ENCODE data around the gene ITPK1.

The ITPK1 gene

DNA sequence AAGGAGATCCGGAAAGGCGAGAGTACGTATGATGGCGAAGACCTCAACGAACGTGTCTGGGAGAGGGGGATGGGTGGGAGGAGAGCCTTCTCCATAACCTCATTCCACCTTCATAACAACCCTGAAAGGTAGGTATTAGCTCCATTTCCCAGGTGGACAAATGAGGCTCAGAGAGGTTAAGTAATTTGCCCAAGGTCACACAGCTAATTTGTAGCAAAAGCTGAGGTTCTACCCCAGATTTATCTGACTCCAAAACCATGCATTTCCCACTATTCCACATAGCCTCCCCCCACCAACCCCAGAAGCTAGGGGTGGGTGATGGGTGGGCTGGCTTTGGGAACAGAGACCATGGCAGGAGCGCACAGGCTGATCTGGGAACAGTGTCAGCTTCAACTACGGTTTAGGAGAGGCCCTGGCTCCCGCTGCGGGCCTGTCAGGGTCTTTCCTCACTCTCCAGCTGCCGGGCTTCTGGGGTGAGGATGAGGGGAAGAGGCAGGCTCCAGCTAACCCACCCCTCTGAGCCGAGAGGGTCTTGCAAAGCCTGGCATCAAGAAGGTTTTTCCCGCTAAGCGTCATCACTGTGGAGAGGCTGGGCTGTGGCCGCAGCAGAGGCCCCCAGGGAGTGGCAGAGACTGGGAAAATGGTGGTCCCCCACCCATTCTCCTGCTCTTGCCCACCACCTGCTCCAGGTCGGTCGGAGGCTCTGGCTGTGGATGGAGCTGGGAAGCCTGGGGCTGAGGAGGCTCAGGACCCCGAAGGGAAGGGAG lies 183.9 kb downstream of the ITPK1 start:
- FAIRE-seq: no peak
- no peak for DNase-seq (ENCODE audit: insufficient read length, low spot score)
- TF ChIP-seq POLR2A (IDR thresholded peaks at IDR 0.05; ENCODE audit: low read depth, low read length): no peak

DNA sequence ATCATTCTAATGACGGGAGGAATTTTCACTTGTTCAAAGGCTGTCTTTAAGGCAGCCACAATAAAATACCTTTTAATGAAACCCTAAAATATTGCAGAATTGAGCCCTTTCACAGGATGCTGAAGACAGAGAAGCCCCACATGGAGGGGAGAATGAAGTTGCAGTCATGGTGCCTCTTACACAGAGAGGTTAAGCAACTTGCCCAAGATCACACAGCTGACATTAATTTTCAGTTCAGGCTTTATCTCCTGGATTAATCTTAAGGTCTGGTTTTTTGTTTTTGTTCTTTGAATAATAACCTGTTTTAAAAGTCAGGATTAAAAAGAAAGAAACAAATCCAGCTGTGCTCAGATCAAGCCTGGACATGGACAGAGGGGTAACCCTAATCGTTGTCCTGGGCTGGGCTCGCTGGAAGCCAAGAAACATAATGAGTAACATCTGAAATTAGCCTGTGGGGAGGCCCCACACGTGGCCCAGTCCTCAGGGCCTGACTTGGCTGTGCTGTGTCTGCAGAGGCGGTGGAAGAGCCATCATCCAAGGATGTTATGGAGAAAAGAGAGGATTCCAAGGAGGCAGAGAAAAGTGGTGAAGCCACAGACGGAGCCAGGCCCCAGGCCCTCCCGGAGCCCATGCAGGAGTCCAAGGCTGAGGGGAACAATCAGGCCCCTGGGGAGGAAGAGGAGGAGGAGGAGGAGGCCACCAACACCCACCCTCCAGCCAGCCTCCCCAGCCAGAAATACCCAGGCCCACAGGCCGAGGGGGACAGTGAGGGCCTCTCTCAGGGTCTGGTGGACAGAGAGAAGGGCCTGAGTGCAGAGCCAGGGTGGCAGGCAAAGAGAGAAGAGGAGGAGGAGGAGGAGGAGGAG lies 184.8 kb downstream of the ITPK1 start:
- no peak for FAIRE-seq
- no peak for DNase-seq (ENCODE audit: insufficient read length, low spot score)
- TF ChIP-seq POLR2A (IDR thresholded peaks at IDR 0.05; ENCODE audit: low read depth, low read length): no peak

DNA sequence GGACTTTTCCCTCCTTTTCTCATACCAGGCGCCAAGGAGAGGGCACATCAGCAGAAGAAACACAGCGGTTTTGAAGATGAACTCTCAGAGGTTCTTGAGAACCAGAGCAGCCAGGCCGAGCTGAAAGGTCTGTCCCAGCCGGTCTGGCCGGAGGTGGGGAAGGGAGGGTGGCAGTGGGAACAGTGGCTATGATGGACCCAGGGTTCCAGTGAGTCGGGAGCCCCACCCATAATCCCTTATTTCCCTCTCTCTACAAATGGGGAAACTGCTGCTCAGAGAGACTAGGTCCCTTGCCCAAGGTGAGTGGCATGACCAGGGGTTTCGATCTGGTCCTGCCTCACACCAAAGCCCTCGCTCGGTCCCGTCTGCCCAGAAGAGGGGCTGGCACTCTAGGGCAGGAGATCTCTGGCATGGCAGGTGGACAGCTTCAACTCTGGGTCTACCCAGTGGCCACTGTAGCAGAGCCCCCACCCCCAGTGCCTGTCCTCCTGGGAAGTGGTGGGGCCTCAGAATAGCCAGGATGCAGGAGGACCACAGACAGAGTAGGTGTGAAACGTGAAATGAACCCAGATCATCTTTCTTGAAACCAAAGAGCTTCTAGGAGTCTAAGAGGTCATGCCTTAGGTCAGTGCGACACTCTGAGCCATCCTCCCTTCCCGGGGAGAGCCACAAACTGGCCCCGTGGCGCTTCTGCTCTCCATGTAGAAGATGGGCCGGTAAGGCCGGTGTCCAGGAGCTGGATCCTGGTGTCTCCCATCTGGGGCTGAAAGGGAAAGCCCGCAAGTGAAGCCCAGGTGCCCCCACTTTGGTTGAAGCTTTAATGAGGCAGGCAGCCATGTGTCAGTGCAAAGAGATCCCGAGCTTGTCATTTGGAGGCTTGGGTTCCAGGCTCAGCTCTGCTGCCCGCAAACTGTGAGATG lies 185.8 kb downstream of the ITPK1 start:
- DNase-seq (ENCODE audit: insufficient read length, low spot score): no peak
- no peak for FAIRE-seq
- TF ChIP-seq POLR2A (IDR thresholded peaks at IDR 0.05; ENCODE audit: low read depth, low read length): no peak

DNA sequence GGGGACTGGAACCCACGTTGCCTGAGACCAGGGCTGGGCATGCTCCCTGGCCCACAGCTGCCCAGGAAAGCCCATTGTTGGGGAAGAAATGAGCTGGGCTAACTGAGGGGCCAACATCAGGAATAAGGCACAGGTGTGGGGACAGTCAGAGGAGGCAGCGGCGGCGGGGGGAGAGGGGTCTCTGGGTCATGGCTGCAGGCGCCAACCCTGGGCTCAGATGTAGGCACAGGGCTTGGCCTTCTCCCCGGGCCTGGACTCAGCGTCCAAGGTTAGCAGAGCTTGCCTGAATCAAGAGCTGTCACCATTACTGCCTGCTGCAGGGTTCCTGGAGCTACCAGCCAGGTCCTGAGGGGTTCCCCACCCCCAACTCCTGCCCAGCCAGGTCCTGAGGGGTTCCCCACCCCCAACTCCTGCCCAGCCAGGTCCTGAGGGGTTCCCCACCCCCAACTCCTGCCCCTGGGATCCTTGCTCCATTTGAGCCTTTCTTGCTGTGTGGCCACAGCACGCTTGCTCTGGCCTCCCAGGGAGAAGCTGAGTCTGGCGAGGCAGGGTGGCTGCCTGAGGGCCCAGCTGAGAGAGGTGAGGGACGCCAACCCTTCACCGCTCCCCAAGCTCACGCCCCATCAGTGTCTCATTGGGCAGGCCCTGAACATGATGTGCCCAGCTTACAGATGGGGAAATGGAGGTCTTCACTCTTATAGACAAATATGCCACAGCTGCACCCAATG lies 186.6 kb downstream of the ITPK1 start:
- FAIRE-seq (no peak), DNase-seq (ENCODE audit: insufficient read length, low spot score) (no peak)
- no peak for TF ChIP-seq POLR2A (IDR thresholded peaks at IDR 0.05; ENCODE audit: low read depth, low read length)

DNA sequence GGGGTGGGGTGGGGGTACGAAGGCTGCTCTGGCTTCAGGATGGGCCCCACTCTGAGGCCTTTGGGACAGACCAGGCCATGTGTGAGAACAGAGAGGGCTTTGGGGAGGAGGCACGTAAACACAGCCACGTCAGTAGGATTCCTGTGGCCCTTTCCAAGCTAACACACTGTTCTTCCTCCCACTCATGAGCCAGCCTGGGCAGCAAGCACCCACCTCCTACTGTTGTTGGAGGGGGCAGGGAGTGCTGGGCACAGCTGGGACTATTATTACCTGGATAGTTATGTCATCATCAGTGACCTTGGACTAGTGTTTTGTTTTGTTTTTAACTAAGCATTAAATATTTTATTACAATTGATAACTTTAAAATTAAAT lies 187.5 kb downstream of the ITPK1 start:
- FAIRE-seq (no peak), DNase-seq (ENCODE audit: insufficient read length, low spot score) (no peak)
- no peak for TF ChIP-seq POLR2A (IDR thresholded peaks at IDR 0.05; ENCODE audit: low read depth, low read length)

DNA sequence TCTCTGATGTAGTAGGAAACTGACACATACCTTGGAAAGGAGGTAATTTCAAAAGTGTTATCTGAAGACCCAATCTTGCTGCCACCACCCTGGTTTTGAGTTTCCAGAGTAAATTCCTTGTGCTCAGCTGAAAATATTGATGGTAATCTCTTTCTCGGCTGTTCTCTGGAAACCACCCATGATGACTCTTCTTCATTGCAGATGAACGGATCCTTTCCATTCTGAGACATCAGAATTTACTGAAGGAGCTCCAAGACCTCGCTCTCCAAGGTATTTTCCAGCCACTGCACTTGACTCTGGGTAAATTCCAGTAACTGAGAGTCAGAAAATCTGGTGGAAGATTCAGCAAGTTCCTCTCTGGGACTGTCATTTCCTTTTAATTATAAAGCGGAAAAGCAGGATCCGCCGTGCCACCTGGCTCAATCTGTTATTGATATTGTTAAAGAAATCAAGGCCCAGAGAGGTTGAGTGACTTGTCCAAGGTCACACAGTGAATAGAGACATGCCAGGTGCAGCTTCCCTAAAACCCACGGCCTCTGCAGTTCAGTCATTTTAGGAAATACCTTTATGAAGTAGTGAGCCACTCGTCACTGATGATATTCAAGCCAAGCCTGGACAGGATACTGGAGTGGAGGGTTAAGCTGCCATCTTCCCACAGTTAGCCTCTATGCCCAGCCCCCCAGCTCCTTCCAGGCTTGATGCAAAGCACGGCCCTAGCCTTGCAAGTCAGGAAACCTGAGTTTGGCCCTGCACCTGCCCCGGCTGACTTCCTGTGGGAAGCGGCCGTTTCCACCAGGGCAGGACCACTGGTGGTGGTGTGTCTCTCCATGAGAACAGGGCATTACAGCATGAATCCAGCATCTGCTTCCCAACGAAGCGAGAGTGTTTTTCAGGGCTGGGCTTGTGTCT lies 188.1 kb downstream of the ITPK1 start:
- DNase-seq (ENCODE audit: insufficient read length, low spot score) (no peak), FAIRE-seq (no peak)
- TF ChIP-seq POLR2A (IDR thresholded peaks at IDR 0.05; ENCODE audit: low read depth, low read length): no peak

DNA sequence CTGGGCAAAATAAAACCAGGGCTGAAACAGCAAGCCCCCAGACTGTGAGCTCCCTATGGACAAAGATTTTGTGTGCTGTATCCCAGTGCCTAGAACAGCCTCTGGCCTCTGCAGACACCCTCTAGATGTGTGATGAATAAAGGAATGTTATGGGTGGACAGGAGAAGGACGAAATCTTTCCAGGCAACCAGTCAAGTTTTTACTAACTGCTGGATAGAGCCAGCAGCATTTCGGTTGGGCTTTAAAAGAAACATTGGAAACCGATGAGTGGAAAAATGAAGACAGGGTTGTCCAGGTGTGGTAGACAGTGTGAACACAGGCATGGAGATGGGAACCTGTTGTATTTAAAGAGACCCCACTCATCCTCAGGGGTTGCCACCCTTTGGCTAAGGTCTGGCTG lies 188.8 kb downstream of the ITPK1 start:
- FAIRE-seq (no peak), DNase-seq (ENCODE audit: insufficient read length, low spot score) (no peak)
- no peak for TF ChIP-seq POLR2A (IDR thresholded peaks at IDR 0.05; ENCODE audit: low read depth, low read length)

DNA sequence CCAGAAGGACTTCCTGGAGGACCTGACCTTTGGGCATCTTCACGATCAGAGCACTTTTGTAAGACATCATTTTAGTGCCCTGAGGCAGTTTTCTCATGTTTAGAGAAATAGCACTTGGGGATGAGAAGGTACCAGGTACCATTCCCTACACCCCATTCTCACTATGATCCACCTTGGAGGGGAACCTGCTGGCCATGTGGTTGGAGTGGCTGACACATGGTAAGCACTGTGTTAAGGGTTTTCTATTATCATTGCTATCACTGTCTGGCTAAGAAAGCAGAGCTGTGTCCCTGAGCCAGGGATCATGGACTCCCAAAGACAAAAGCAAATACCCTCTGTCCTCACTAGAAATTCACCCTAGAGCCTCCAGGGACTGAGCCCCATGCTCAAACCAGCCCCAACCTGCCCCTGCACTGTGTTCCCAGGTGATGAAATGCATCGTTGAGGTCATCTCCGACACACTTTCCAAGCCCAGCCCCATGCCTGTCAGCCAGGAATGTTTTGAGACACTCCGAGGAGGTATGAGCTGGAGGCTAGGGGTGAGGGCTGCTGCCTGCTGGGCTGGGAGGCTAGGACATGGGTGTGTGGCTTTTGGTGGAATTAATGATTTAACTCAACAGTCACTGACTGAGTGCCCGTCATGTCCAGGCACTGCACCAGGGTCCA lies 189.4 kb downstream of the ITPK1 start:
- FAIRE-seq (no peak), DNase-seq (ENCODE audit: insufficient read length, low spot score) (no peak)
- no peak for TF ChIP-seq POLR2A (IDR thresholded peaks at IDR 0.05; ENCODE audit: low read depth, low read length)

DNA sequence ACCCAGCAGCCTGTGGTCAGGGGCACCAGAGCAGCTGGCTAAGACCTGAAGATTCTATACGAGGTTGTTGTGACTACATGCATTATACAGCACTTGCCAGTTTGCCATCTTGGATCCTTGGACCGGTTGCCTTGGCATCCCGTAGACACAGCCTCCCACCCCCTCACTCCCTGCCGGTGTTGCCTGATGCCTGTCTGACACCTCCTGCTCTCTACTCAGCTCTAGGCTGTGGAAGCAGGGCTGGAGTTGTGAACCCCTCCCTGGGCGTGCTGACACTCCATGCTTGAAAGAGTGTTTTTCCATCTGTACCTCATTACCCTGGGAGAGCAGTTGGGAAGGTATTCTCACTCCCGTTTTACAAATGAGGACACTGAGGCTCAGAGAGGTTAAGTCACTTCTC lies 190.3 kb downstream of the ITPK1 start:
- no peak for TF ChIP-seq POLR2A (IDR thresholded peaks at IDR 0.05; ENCODE audit: low read depth, low read length)
- no peak for DNase-seq (ENCODE audit: insufficient read length, low spot score)
- FAIRE-seq: no peak

DNA sequence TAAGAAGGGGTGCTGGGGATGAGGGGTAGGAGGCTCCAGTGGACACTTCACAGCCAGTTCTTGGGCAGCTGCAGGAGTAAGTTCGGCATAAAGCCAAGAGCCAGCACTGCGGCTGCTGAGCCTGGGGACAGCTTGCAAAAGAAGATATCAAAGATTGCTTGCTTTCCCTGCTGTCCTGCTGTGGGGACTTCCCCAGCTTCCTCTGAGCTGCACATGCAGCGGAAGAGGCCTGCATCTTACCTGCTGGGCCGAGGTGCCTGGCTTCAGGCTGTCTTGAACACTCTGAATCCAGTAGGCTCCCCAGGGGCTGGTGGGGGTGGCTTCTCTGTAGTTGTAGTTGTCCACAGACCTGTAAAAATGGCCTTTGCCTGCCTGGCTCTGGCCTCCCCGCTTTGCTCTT lies 191.5 kb downstream of the ITPK1 start:
- no peak for TF ChIP-seq POLR2A (IDR thresholded peaks at IDR 0.05; ENCODE audit: low read depth, low read length)
- FAIRE-seq: no peak

DNA sequence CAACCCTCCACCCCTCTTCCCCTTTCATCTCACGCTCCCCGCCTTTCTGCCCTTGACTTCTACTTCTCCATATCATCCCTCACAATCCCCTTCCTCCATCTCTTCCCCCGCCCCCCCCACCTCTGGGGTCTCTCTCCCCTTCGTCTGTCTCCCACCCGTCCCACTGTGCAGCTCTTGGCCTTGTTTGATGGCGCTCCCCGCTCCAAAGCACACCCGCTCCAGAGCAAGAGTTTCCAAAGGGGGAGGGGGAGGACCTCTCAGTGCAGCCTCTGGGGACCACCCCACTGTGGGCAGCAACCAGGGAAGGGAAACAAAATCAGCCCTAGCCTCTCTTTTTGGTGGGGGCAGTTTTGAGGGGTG lies 192.0 kb downstream of the ITPK1 start:
- no peak for FAIRE-seq

More for the DNA sequence above, 191.5 kb downstream of the ITPK1 start:
- DNase-seq (ENCODE audit: insufficient read length, low spot score): no peak

More for the DNA sequence above, 192.0 kb downstream of the ITPK1 start:
- no peak for DNase-seq (ENCODE audit: insufficient read length, low spot score)
- no peak for TF ChIP-seq POLR2A (IDR thresholded peaks at IDR 0.05; ENCODE audit: low read depth, low read length)

Measured in H54 (cell line).